Neural cell (in vitro differentiated cells): ENCODE measurements around the gene TSNAX.

Source experiments
- CTCF ChIP-seq: fragments of 450-650 bp; IDR thresholded peaks from 2 replicates; pipeline ENCODE4 v1.5.1; 2014; ENCODE audit warnings: antibody characterized with exemption, mild to moderate bottlenecking, moderate library complexity; ENCODE audit not compliant: poor library complexity, severe bottlenecking
- POLR2AphosphoS5 ChIP-seq: IDR thresholded peaks from 2 replicates; pipeline ENCODE4 v1.6.1; 2012
- RAD21 ChIP-seq: fragments of 450-650 bp; conservative IDR thresholded peaks from 2 replicates; pipeline ENCODE4 v1.6.1; 2014; ENCODE audit warnings: antibody characterized with exemption, mild to moderate bottlenecking, moderate library complexity
- SMC3 ChIP-seq: fragments of 450-650 bp; conservative IDR thresholded peaks from 2 replicates; pipeline ENCODE4 v1.6.1; 2014; ENCODE audit warnings: antibody characterized with exemption, mild to moderate bottlenecking, moderate library complexity; ENCODE audit not compliant: poor library complexity

DNA sequence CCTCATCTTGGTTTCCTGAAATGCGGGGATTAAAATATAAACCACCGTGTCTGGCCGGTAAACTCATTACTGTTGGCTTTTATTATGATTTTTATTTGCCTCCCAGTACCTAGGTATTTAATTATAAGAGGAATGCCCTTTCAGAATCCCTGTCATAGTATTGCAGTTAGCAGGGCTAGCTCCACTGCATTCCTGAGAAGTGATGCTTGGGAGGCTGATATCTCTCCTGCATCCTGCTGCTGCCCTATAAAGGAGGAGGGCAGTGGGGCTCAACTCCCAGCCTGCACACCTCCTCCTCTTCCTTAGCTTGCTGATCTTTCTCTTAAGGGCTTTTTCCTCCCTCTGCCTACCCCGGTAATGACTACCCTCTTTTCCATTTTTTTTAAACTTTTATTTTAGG, 78.2 kb downstream of the TSNAX start:
- TF ChIP-seq CTCF: no peak
- no peak for TF ChIP-seq RAD21
- no peak for TF ChIP-seq SMC3
- TF ChIP-seq POLR2AphosphoS5: no peak
